Activated naive CD4-positive, alpha-beta T cell treated with anti-CD3 and anti-CD28 coated beads, Interleukin-2, amount 50 U/mL, for 72 hours (primary cell): ENCODE measurements around the gene PDE11A. TPM values are rescaled to one million over a fixed set of nuclear protein-coding genes. Genes with fewer than 3 reads are reported as not detected.

Experiments used
- ATAC-seq, 2 donors: fragments of 150-1000 bp; cut with Tn5 transposase; 2 replicates each; pipeline ENCODE4 v1.10.0; 2021; ENCODE audit warnings: mild to moderate bottlenecking in 2 of 2, moderate library complexity in 2 of 2
- DNase-seq, 2 donors: peaks; one replicate each; pipeline ENCODE4 v3.0.0; 2021 to 2022; ENCODE audit warnings: low spot score in 2 of 2
- H3K27ac Mint-ChIP-seq, 2 donors: one replicate each; pipeline ENCODE4 v1.8.0; 2022; ENCODE audit warnings: mild to moderate bottlenecking in 2 of 2, mixed read lengths in 2 of 2
- H3K36me3 Mint-ChIP-seq, 2 donors: one replicate each; pipeline ENCODE4 v1.8.0; 2022; ENCODE audit warnings: mixed read lengths in 2 of 2
- H3K9me3 Mint-ChIP-seq, 2 donors: one replicate each; pipeline ENCODE4 v1.8.0; 2022; ENCODE audit warnings: mixed read lengths in 2 of 2
- total RNA-seq, 2 donors: library from RNA; stranded (reverse); gene quantifications; one replicate each; pipeline ENCODE4 v1.2.3, GENCODE V29; 2022

PDE11A gene
- not detected for total RNA-seq

DNA sequence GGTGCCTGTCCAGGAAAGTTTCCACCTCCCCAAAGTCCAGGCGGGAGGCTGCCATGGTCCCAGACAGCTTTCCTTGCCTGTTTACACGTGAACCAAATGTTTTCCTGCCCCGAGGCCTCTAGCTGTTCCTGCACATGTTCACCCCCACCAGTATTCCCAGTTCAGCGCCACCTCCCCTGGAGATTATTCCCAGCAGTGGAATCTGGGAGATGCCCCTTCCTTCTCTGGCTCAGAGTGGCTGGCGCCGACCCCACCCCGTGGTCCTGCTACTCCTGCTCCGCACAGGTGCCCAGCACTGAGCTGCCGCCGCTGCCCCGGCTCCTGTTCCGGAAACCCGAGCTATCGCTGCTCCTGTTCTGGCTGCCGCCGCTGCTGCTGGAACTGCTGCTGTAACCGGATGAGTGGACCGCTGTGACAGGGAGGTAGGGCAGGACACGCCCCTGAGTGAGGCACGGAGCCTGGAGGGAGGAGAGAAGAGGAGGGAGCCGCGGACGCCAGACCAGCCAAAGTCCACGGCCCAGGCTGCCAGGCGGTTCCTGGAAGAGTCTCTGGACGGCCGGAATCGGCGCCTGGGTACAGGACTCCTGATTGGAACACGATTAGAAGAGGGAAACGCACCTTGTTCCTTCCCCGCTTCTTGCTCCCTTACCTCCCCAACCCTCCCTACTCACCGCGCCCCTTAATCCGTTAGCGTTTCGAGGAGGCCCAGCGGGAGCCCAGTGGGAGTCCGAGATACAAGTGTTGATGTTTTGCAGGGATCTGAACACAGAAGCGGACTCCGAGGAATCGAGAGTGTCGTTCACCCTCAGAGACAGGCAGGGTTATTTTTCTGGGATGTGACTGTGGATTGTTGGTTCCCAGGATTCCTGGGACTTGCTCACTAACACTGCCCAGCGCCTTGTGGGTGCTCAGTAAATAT, at the start of gene PDE11A:
Gene PDE11A (minus strand): TSS at position 395 of the 919 bp plus-strand sequence. CDS start 340 bp downstream, at position 55.
- Mint-ChIP-seq H3K27ac (no peak within 1 kb of the TSS), H3K9me3 (no peaks in the 10 kb centered on the region), H3K36me3 (peaks cover 0 to 5% of the 10 kb centered on the region in 2 donors)
- DNase-seq (peak in 1 of 2 donors; percentile 60), ATAC-seq (peak; percentile 81 to 100)

DNA sequence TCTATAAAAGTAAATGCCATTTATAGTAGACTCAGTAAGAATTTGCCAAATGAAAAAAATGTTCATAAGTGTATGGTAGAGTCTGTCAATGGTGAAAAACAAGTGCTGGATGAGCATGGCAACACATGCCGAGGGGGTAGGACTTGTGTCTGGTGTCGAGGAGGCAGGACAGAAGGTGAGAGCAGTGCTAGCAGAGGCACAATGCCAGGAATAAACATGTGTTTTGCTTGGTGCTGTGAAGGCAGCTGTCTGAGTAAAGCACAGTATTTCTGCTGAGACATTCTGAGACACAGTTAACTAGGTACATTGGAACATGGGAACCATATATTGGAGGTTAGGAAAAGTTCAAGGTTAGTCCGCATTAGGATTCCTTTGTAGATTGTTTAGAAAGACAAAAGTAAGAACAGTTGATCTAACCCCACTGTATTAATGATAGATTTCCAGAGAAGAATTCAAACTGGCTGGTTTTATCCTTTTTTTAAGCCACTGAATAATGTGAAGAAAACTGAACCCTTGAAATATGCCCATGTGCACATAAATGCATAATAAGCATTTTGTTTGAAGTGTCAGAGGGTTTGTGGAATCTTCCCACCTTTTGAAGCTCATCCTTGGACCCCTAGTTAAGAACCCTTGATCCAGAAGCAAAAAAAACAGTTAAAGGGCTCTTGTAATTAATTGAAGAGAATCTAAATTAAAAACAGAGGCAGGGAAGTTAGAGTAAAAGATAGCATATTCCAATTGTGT, 46.8 kb upstream of the PDE11A start:
- DNase-seq (no peak), ATAC-seq (no peak)
- H3K36me3 Mint-ChIP-seq, result peaks cover 0 to 5% of the 10 kb centered on the region in 2 donors
- no peaks in the 10 kb centered on the region for H3K9me3 Mint-ChIP-seq
- no peak overlapping the region for H3K27ac Mint-ChIP-seq

- Mint-ChIP-seq H3K27ac (no peak overlapping the region), H3K9me3 (no peaks in the 10 kb centered on the region), H3K36me3 (peaks cover 0 to 10% of the 10 kb centered on the region in 2 donors)
- DNase-seq (no peak), ATAC-seq (no peak)
Measured at GRCh38 chr2:178117725-178118124, 45.1 kb upstream of the PDE11A start.

GRCh38 chr2:178115271-178115670, 42.7 kb upstream of the PDE11A start:
- DNase-seq (no peak), ATAC-seq (no peak)
- Mint-ChIP-seq H3K9me3 (peaks cover 0 to 5% of the 10 kb centered on the region in 2 donors), H3K36me3 (peaks cover 0 to 14% of the 10 kb centered on the region in 2 donors), H3K27ac (no peak overlapping the region)

DNA sequence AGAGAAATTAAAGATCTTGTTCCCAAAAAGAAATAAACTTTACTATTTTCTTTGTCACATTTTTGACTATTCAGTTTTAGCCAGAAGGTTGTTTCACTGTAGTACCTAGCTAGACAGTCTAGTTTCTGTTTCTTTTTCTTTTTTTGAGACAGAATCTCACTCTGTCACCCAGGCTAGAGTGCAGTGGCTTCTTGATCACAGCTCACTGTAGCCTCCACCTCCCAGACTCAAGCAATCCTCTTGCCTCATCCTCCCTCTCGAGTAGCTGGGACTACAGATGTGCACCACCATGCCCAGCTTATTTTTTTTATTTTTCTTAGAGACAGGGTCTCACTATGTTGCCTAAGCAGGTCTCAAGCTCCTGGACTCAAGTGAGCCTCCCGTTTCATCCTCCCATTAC, 41.9 kb upstream of the PDE11A start:
- Mint-ChIP-seq H3K27ac (peak overlapping the region in 1 of 2 donors; percentile 9), H3K36me3 (peaks cover 0 to 11% of the 10 kb centered on the region in 2 donors), H3K9me3 (peaks cover 0 to 5% of the 10 kb centered on the region in 2 donors)
- DNase-seq (no peak), ATAC-seq (no peak)

DNA sequence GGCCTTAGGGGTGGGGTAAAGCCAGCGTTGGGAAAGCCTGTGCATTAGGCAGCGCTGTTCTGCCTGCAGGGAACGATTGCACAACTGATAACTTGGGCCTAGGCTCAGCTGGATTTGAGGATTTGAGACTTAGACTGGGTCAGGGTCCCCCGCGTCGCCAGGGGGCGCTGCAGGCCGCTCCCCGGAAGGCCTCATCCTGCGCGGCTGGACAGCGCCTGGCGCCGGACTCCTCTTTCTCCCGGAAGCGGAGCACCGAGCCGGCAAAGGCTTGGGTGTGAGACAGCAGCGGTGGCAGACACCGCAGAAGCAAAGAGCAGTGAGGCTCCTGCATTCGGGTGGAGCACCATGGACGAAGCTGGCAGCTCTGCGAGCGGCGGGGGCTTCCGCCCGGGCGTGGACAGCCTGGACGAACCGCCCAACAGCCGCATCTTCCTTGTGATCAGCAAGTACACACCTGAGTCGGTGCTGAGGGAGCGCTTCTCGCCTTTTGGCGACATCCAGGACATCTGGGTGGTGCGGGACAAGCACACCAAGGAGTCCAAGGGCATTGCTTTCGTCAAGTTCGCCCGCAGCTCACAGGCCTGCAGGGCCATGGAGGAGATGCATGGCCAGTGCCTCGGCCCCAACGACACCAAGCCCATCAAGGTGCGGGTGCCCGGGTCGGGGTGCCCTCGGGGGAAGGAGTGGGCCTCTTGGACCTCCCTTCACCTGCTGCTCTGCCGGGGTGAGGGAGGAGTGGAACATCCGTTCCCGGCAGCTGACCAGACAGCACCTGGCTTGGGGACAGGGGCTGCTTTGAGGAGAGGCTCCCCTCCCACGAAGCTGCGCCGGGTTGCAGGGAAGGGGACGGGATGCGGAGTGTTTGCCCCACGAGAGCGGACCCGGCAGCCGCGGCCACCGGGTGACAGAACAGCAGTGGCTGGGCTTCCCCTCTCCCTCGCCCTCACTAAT, 39.9 kb upstream of the PDE11A start, which contains the start of gene RBM45:
Gene RBM45 (plus strand): TSS at position 236 of the 951 bp plus-strand sequence. CDS start 110 bp downstream, at position 346.
- DNase-seq, result peak; percentile 88 to 92
- H3K9me3 Mint-ChIP-seq, result peaks cover 0 to 5% of the 10 kb centered on the region in 2 donors
- ATAC-seq, result peak; percentile 92 to 95
- H3K27ac Mint-ChIP-seq, result peak within 1 kb of the TSS; percentile 91 to 93
- H3K36me3 Mint-ChIP-seq, result peaks cover 0 to 9% of the 10 kb centered on the region in 2 donors

- DNase-seq, result no peak
- ATAC-seq, result peak in 1 of 2 donors; percentile 9
- peak overlapping the region in 1 of 2 donors; percentile 93 for H3K27ac Mint-ChIP-seq
Measured at GRCh38 chr2:178111743-178112142, 39.2 kb upstream of the PDE11A start.

GRCh38 chr2:178110681-178111080, 38.1 kb upstream of the PDE11A start:
- DNase-seq, result no peak
- Mint-ChIP-seq H3K9me3 (peaks cover 0 to 5% of the 10 kb centered on the region in 2 donors), H3K36me3 (peaks cover 0 to 9% of the 10 kb centered on the region in 2 donors), H3K27ac (no peak overlapping the region)
- ATAC-seq, result no peak

More at GRCh38 chr2:178111743-178112142, 39.2 kb upstream of the PDE11A start:
- H3K36me3 Mint-ChIP-seq, result peaks cover 0 to 9% of the 10 kb centered on the region in 2 donors
- peaks cover 0 to 5% of the 10 kb centered on the region in 2 donors for H3K9me3 Mint-ChIP-seq

DNA sequence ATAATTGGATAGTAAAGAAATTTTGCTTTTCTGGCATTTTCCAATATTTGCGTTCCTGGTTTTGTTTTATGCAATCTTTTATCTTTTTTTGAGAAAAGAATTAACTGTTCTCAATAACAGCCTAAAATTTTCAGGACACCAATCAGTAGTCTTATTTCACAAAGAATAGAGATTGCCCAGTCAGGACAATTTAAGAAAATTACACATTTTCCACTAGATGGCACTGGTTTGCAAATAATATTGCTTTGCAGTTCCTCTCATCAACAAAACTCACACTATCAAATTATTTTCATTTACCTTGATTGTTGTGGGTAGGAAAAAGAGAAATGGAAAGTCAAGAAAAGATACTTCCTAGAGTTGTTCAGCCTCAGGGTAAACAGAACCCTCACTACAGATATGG, 37.2 kb upstream of the PDE11A start:
- Mint-ChIP-seq H3K9me3 (peaks cover 0 to 5% of the 10 kb centered on the region in 2 donors), H3K27ac (no peak overlapping the region), H3K36me3 (peaks cover 0 to 9% of the 10 kb centered on the region in 2 donors)
- DNase-seq (no peak), ATAC-seq (no peak)

- Mint-ChIP-seq H3K36me3 (peaks cover 0 to 9% of the 10 kb centered on the region in 2 donors), H3K27ac (no peak overlapping the region), H3K9me3 (peaks cover 0 to 5% of the 10 kb centered on the region in 2 donors)
- ATAC-seq (no peak), DNase-seq (no peak)
Measured at GRCh38 chr2:178108176-178108575, 35.6 kb upstream of the PDE11A start.

DNA sequence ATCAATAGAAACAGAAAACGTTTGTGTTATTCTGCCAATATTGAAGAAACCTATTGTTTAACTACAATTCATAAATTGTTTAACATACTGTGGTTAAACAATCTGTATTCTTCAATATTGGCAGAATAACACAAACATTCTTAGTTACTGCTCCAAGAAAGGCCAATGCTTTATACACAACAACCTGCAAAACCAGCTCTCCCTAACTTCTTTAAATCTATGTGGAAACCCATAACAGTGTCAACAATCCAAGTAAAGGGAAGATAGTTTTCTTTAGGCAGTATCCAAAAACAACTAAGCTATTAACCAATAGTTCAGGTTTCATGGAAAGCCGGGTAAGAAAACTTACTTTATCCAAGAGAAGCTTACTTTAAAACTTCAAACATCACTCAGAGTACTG, 33.5 kb upstream of the PDE11A start:
- Mint-ChIP-seq H3K9me3 (no peaks in the 10 kb centered on the region), H3K36me3 (no peaks in the 10 kb centered on the region)

DNA sequence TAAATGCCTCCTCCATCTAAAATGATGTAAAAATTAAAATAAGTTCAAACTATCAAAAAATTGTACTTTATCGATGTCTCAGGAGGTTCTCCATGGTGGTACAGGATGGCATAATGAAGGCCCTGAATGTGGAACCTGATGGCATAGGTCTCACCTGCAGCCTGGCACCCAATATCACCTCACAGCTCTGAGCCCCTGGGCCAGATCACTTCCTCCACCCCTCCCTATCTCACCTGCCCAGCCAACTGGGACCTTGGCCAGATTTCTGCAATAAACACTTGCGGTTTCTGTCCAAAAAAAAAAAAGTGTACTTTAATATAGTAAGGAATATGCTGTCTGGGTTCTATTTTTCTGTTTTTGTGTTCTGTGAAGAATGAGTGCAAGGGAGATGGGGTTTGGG, 33.0 kb upstream of the PDE11A start:
- H3K36me3 Mint-ChIP-seq, result no peaks in the 10 kb centered on the region
- H3K27ac Mint-ChIP-seq, result no peak overlapping the region
- no peak for ATAC-seq
- H3K9me3 Mint-ChIP-seq, result no peaks in the 10 kb centered on the region
- no peak for DNase-seq

More for the DNA sequence above, 33.5 kb upstream of the PDE11A start:
- ATAC-seq, result no peak
- DNase-seq, result no peak
- H3K27ac Mint-ChIP-seq, result no peak overlapping the region

DNA sequence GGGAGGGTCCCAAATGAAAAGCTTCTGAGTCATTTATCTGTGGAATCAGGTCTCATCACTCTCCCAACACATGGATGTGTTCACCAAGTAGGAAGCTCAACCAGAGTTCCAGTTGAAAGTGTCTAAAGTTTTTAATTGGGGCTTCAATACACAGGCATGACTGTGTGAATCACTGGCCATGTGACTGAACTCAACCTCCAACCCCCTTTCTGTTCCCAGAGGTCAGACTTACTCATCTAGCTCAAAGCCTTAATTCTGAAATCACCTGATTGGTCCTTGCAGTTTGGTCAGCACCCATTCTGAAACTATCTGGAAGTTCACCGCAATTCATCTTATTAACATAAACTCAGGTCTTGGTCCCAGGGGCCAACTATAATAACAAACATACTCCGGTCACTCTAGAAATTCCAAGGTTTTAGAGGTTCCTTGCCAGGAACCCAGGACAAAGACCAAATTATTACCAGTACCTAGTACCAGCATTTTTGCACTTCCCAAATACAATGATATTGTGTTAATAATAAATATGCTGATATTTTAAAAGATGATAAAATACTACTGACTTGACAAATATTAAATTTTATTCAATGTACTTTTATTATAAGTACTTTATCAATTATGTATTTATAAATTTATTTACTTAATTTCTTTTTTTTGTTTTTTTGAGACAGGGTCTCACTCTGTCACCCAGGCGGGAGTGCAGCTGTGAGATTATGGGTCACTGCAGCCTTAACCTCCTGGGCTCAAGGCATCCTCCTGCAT, 28.9 kb upstream of the PDE11A start:
- no peak for ATAC-seq
- Mint-ChIP-seq H3K9me3 (no peaks in the 10 kb centered on the region), H3K36me3 (no peaks in the 10 kb centered on the region), H3K27ac (no peak overlapping the region)
- DNase-seq, result no peak

GRCh38 chr2:178093471-178093870, 20.9 kb upstream of the PDE11A start:
- no peak for DNase-seq
- ATAC-seq, result no peak
- H3K36me3 Mint-ChIP-seq, result no peaks in the 10 kb centered on the region
- H3K9me3 Mint-ChIP-seq, result no peaks in the 10 kb centered on the region
- H3K27ac Mint-ChIP-seq, result no peak overlapping the region

DNA sequence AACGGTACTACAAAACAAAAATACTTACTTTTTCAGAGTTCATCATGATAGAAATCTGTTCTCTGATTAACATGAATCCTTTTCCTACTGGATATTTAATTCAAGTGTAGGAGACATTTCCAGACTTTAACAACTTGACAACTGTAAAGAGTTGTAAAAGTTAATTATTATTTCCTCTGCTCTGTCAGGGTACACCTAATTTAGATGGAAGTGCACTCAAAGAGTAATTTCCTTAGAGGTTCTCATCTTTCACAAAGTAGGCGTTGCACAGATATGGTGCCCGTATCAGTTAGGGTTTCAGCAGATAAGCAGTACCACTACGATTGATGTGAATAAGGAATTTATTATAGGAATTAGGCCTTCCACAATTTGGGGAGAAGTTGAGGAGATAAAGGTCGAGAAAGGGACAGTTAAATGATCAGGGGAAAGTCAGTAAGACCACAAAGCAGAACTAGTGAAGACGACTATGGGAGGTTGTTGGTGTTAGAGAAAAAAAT, 16.2 kb upstream of the PDE11A start:
- Mint-ChIP-seq H3K9me3 (no peaks in the 10 kb centered on the region), H3K36me3 (no peaks in the 10 kb centered on the region), H3K27ac (no peak overlapping the region)
- ATAC-seq, result no peak
- no peak for DNase-seq
